A549 (cell line): Measurements from ENCODE around the gene MAMLD1.

Source experiments
- CHD4 ChIP-seq: fragments of 200-600 bp; sonication (generic); IDR thresholded peaks from 2 replicates; pipeline ENCODE4 v1.6.1; 2016; ENCODE audit warnings: antibody characterized with exemption, mild to moderate bottlenecking, borderline replicate concordance
- CTCF ChIP-seq: fragments of >200 bp; sonication (Bioruptor Twin); formaldehyde crosslinking; IDR thresholded peaks from 3 replicates; pipeline ENCODE4 v1.5.1; 2016
- EP300 ChIP-seq, 2 experiments: fragments of >200 bp; sonication (Bioruptor Twin); formaldehyde crosslinking; IDR thresholded peaks; 2 replicates in 1 of 2; 3 replicates in 1 of 2; pipeline ENCODE4 v1.6.1; 2016 to 2017
- MAZ ChIP-seq: fragments of 150-350 bp; IDR thresholded peaks from 2 replicates; pipeline ENCODE4 v1.6.1; 2014; ENCODE audit warnings: antibody characterized with exemption, low read depth, low read length, borderline replicate concordance
- POLR2A ChIP-seq: IDR thresholded peaks from 2 replicates; pipeline ENCODE4 v1.6.1; 2012; ENCODE audit warnings: mild to moderate bottlenecking, low read length

GRCh38 chrX:150416469-150416868, 53.4 kb downstream of the MAMLD1 start:
- no peak for TF ChIP-seq POLR2A
- TF ChIP-seq EP300 (IDR thresholded peaks at IDR 0.05), result no peak
- no peak for TF ChIP-seq MAZ
- TF ChIP-seq CHD4, result no peak
- no peak for TF ChIP-seq CTCF
